ENCODE measurements around the gene MAP3K2. TPM values are rescaled to one million over a fixed set of nuclear protein-coding genes. Genes with fewer than 3 reads are reported as not detected.

MAP3K2 gene
- total and polyA plus RNA-seq, 2 experiments from 2014 or later, result 36.7 to 41.0 TPM

- Histone ChIP-seq H3K27me3 (replicated peaks; ENCODE audit: insufficient read depth) (no peaks in the 10 kb centered on the region), H3K9ac (no peak overlapping the region), H3K4me3 (no peak overlapping the region), H3K27ac (no peak overlapping the region), H3K4me1 (ENCODE audit: insufficient read depth) (peaks cover 31% of the 10 kb centered on the region), H3K4me2 (ENCODE audit: unreplicated experiment) (no peak overlapping the region), H3K9me3 (ENCODE audit: low read depth) (no peaks in the 10 kb centered on the region), H3K79me2 (ENCODE audit: insufficient read depth) (no peaks in the 10 kb centered on the region), H4K20me1 (ENCODE audit: insufficient read depth) (no peaks in the 10 kb centered on the region), H2AFZ (no peak overlapping the region), H3K9me2 (ENCODE audit: insufficient read depth) (no peaks in the 10 kb centered on the region), H3F3A (ENCODE audit: insufficient read depth) (no peaks in the 10 kb centered on the region), H3K36me3 (ENCODE audit: low read depth) (no peaks in the 10 kb centered on the region)
- in situ Hi-C loops (cut with MboI), result no loop called here
- peak; percentile 39 for DNase-seq
- TF ChIP-seq EZH2phosphoT487 (IDR thresholded peaks at IDR 0.05; ENCODE audit: insufficient read depth, low read depth) (no peak), EZH2 (IDR thresholded peaks at IDR 0.05; ENCODE audit: insufficient read depth, poor library complexity, severe bottlenecking) (no peak)
- 60 to 61% methylated on average over 11 of the region's 11 CpGs for WGBS, 2 experiments (ENCODE audit: low coverage in 1 of 2, low lambda C conversion rate in 2 of 2, missing lambda C conversion rate in 2 of 2)
Measured at GRCh38 chr2:127401757-127402695, 14.3 kb upstream of the MAP3K2 start.

GRCh38 chr2:127400897-127401756 lies 13.4 kb upstream of the MAP3K2 start:
- H3K4me2 ChIP-seq (ENCODE audit: unreplicated experiment), result no peak overlapping the region

GRCh38 chr2:127400533-127400896 lies 12.7 kb upstream of the MAP3K2 start:
- no peaks in the 10 kb centered on the region for H3K9me2 ChIP-seq (ENCODE audit: insufficient read depth)
- H3K4me3 ChIP-seq, result no peak overlapping the region
- 83 to 87% methylated on average over 9 of the region's 9 CpGs for WGBS, 2 experiments (ENCODE audit: low coverage in 1 of 2, low lambda C conversion rate in 2 of 2, missing lambda C conversion rate in 2 of 2)
- H3K9me3 ChIP-seq (ENCODE audit: low read depth), result no peaks in the 10 kb centered on the region
- H3K79me2 ChIP-seq (ENCODE audit: insufficient read depth), result no peaks in the 10 kb centered on the region
- H3K9ac ChIP-seq, result no peak overlapping the region
- no peak overlapping the region for H2AFZ ChIP-seq
- DNase-seq, result no peak
- H3K4me2 ChIP-seq (ENCODE audit: unreplicated experiment), result no peak overlapping the region
- no peaks in the 10 kb centered on the region for H4K20me1 ChIP-seq (ENCODE audit: insufficient read depth)
- H3F3A ChIP-seq (ENCODE audit: insufficient read depth), result no peaks in the 10 kb centered on the region
- in situ Hi-C loops (cut with MboI), result no loop called here
- no peaks in the 10 kb centered on the region for H3K36me3 ChIP-seq (ENCODE audit: low read depth)
- no peak for TF ChIP-seq EZH2phosphoT487 (IDR thresholded peaks at IDR 0.05; ENCODE audit: insufficient read depth, low read depth)
- no peak for TF ChIP-seq EZH2 (IDR thresholded peaks at IDR 0.05; ENCODE audit: insufficient read depth, poor library complexity, severe bottlenecking)
- peaks cover 21% of the 10 kb centered on the region for H3K4me1 ChIP-seq (ENCODE audit: insufficient read depth)
- no peaks in the 10 kb centered on the region for H3K27me3 ChIP-seq (replicated peaks; ENCODE audit: insufficient read depth)
- H3K27ac ChIP-seq, result no peak overlapping the region

More at GRCh38 chr2:127400897-127401756, 13.4 kb upstream of the MAP3K2 start:
- Histone ChIP-seq H3K4me1 (ENCODE audit: insufficient read depth) (peaks cover 22% of the 10 kb centered on the region), H4K20me1 (ENCODE audit: insufficient read depth) (no peaks in the 10 kb centered on the region), H3K9ac (no peak overlapping the region), H3F3A (ENCODE audit: insufficient read depth) (no peaks in the 10 kb centered on the region), H3K36me3 (ENCODE audit: low read depth) (no peaks in the 10 kb centered on the region), H3K9me2 (ENCODE audit: insufficient read depth) (no peaks in the 10 kb centered on the region), H3K9me3 (ENCODE audit: low read depth) (no peaks in the 10 kb centered on the region), H2AFZ (no peak overlapping the region), H3K27me3 (replicated peaks; ENCODE audit: insufficient read depth) (no peaks in the 10 kb centered on the region), H3K4me3 (no peak overlapping the region), H3K27ac (no peak overlapping the region), H3K79me2 (ENCODE audit: insufficient read depth) (no peaks in the 10 kb centered on the region)
- no peak for TF ChIP-seq EZH2phosphoT487 (IDR thresholded peaks at IDR 0.05; ENCODE audit: insufficient read depth, low read depth)
- TF ChIP-seq EZH2 (IDR thresholded peaks at IDR 0.05; ENCODE audit: insufficient read depth, poor library complexity, severe bottlenecking), result no peak
- WGBS, 2 experiments (ENCODE audit: low coverage in 1 of 2, low lambda C conversion rate in 2 of 2, missing lambda C conversion rate in 2 of 2), result 70 to 71% methylated on average over 33 to 39 of the region's 39 CpGs
- peak; percentile 71 for DNase-seq
- in situ Hi-C loops (cut with MboI), result no loop called here

DNA sequence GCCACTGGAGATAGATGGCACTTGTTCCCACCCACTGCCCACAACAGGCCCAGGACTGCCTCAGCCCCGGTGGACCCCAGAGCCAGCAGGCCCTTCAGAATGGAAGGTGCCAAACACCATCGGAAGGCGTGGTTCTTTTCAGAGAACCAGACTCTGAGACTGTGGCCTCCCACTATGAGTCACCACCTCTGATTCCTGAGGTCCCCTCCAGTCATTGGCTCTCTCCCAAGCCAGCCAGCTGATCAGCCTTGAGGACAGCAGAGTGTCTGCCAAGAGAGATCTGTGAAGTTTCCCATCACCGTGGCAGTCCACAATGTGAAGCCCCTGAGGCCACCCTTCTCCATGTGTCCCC lies 10.4 kb upstream of the MAP3K2 start:
- Histone ChIP-seq H3K9me3 (ENCODE audit: low read depth) (no peaks in the 10 kb centered on the region), H3K4me1 (ENCODE audit: insufficient read depth) (peaks cover 21% of the 10 kb centered on the region), H3K79me2 (ENCODE audit: insufficient read depth) (no peaks in the 10 kb centered on the region), H3F3A (ENCODE audit: insufficient read depth) (peaks cover under 1% of the 10 kb centered on the region; the same call in 1 of the 2 replicates), H3K4me3 (no peak overlapping the region), H3K4me2 (ENCODE audit: unreplicated experiment) (no peak overlapping the region), H3K36me3 (ENCODE audit: low read depth) (no peaks in the 10 kb centered on the region), H3K27me3 (replicated peaks; ENCODE audit: insufficient read depth) (no peaks in the 10 kb centered on the region), H3K9ac (peak overlapping the region; percentile 29; the same call in 1 of the 2 replicates), H3K27ac (peak overlapping the region; percentile 60), H2AFZ (0 out of 2 replicates have a peak overlapping the region, but pooled peaks have one; percentile 3), H4K20me1 (ENCODE audit: insufficient read depth) (no peaks in the 10 kb centered on the region), H3K9me2 (ENCODE audit: insufficient read depth) (no peaks in the 10 kb centered on the region)
- peak; percentile 98 for DNase-seq
- in situ Hi-C loops (cut with MboI), result no loop called here
- TF ChIP-seq EZH2phosphoT487 (IDR thresholded peaks at IDR 0.05; ENCODE audit: insufficient read depth, low read depth) (no peak), EZH2 (IDR thresholded peaks at IDR 0.05; ENCODE audit: insufficient read depth, poor library complexity, severe bottlenecking) (no peak)
- 5% methylated on average over 4 of the region's 4 CpGs for WGBS, 2 experiments (ENCODE audit: low coverage in 1 of 2, low lambda C conversion rate in 2 of 2, missing lambda C conversion rate in 2 of 2)

Measured in GM23248 (cell line).